GM23338 (cell line): ENCODE data around the gene CFH.

Experiments
- CREB1 ChIP-seq: fragments of 250-450 bp; sonication (Bioruptor Pico); IDR thresholded peaks from 2 replicates; pipeline ENCODE4 v1.5.0; 2020; ENCODE audit warnings: low read depth, mild to moderate bottlenecking, moderate library complexity
- CTCF ChIP-seq, 2 experiments: fragments of 200-600 bp in 1 of 2; sonication (generic) in 1 of 2; conservative IDR thresholded peaks; 2 replicates each; pipeline versions ENCODE4 v1.5.1 to v1.6.1; 2016 to 2017; ENCODE audit warnings: antibody characterized with exemption in 2 of 2, low read depth in 2 of 2, mild to moderate bottlenecking in 2 of 2, moderate library complexity in 1 of 2
- ETS1 ChIP-seq: IDR thresholded peaks from 2 replicates; pipeline ENCODE4 v1.6.1; 2016; ENCODE audit warnings: antibody characterized with exemption
- EZH2 ChIP-seq: fragments of 200-600 bp; sonication (generic); IDR thresholded peaks from one replicate; pipeline ENCODE4 v1.8.0; 2017; ENCODE audit warnings: antibody characterized with exemption, mild to moderate bottlenecking, low read depth; ENCODE audit not compliant: unreplicated experiment
- EZH2phosphoT487 ChIP-seq: fragments of 200-600 bp; sonication (generic); IDR thresholded peaks from one replicate; pipeline ENCODE4 v1.8.1; 2018; ENCODE audit warnings: antibody characterized with exemption; ENCODE audit not compliant: unreplicated experiment
- JUNB ChIP-seq: IDR thresholded peaks from one replicate; pipeline ENCODE4 v1.6.1; 2016; ENCODE audit warnings: antibody characterized with exemption; ENCODE audit not compliant: unreplicated experiment
- NANOG ChIP-seq: IDR thresholded peaks from 2 replicates; pipeline ENCODE4 v1.6.1; 2016; ENCODE audit warnings: antibody characterized with exemption, borderline replicate concordance
- POLR2AphosphoS5 ChIP-seq: IDR thresholded peaks from 2 replicates; pipeline ENCODE4 v1.6.1; 2016; ENCODE audit warnings: antibody characterized with exemption, low read depth
- REST ChIP-seq: IDR thresholded peaks from one replicate; pipeline ENCODE4 v1.6.1; 2018; ENCODE audit warnings: antibody characterized with exemption; ENCODE audit not compliant: unreplicated experiment
- STAT1 ChIP-seq: IDR thresholded peaks from one replicate; pipeline ENCODE4 v1.6.1; 2016; ENCODE audit warnings: antibody characterized with exemption; ENCODE audit not compliant: unreplicated experiment
- ZNF114 ChIP-seq: fragments of 250-450 bp; sonication (Bioruptor Pico); IDR thresholded peaks from 2 replicates; pipeline ENCODE4 v1.5.0; 2020; ENCODE audit warnings: mild to moderate bottlenecking, moderate library complexity
- ZNF331 ChIP-seq: fragments of 250-450 bp; sonication (Bioruptor Pico); IDR thresholded peaks from 2 replicates; pipeline ENCODE4 v1.5.0; 2020; ENCODE audit warnings: low read depth, mild to moderate bottlenecking, moderate library complexity
- ZNF462 ChIP-seq: fragments of 250-450 bp; sonication (Bioruptor Pico); IDR thresholded peaks from 2 replicates; pipeline ENCODE4 v1.5.0; 2020; ENCODE audit warnings: mild to moderate bottlenecking, moderate library complexity

GRCh38 chr1:196603651-196604050, 48.2 kb upstream of the CFH start:
- TF ChIP-seq CTCF (conservative IDR thresholded peaks at IDR 0.05; ENCODE audit: low read depth in 2 of 2) (no peak), JUNB (no peak), ZNF114 (no peak), EZH2 (no peak), POLR2AphosphoS5 (no peak), REST (no peak), EZH2phosphoT487 (no peak), ZNF331 (CRISPR knock-in tag) (no peak), NANOG (no peak), ETS1 (no peak), CREB1 (CRISPR knock-in tag) (no peak), ZNF462 (no peak), STAT1 (no peak)
